COR-L47 (cell line): ENCODE data around the gene AK8.

ENCODE experiments used
- DNase-seq: peaks from one replicate; lab custom pipeline; 2025; lab: John Stamatoyannopoulos, UW

AK8 gene, protein sequence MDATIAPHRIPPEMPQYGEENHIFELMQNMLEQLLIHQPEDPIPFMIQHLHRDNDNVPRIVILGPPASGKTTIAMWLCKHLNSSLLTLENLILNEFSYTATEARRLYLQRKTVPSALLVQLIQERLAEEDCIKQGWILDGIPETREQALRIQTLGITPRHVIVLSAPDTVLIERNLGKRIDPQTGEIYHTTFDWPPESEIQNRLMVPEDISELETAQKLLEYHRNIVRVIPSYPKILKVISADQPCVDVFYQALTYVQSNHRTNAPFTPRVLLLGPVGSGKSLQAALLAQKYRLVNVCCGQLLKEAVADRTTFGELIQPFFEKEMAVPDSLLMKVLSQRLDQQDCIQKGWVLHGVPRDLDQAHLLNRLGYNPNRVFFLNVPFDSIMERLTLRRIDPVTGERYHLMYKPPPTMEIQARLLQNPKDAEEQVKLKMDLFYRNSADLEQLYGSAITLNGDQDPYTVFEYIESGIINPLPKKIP

DNA sequence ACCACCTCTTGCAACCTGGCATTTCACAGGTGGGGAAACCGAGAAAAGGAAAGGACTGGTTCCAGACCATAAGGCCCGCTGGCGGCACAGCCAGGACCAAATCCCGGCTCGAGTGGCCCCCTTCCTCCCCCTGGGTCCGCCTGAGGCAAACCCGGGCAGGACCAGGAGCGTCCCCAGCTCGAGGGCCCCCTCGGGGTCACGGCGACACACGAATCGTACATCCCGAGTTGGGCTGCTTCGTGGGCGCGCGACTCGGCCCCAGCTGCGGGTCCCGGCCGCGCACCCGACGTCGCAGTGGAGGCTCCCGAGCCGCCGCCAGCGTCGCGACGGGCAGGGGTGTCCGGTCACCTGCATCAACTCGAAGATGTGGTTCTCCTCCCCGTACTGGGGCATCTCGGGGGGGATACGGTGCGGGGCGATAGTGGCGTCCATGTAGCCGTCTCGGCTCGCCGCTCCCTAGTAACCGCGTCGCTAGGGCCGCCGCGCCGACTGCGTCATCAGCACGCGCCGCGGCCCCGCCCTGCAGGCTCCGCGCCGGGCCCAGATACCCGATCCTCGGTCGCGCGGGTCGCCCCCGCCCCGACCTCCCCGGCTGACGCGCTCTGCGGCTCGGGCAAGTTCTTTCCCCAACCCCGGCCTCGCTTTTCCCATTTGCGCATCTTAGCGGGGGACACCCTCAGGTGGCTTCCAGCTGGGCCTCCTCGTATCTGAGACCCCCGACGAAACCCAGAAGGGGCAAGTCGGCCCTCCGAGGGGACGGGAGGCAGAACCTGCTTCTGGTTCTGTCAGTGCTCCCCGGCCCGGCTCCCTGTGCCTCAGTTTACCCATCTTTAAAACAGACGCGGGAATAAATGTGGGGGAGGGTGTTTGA is at the start of gene AK8:
Gene AK8 (minus strand): TSS at position 461 of the 871 bp plus-strand sequence. CDS start 29 bp downstream, at position 432.
- peak; percentile 48 for DNase-seq

DNA sequence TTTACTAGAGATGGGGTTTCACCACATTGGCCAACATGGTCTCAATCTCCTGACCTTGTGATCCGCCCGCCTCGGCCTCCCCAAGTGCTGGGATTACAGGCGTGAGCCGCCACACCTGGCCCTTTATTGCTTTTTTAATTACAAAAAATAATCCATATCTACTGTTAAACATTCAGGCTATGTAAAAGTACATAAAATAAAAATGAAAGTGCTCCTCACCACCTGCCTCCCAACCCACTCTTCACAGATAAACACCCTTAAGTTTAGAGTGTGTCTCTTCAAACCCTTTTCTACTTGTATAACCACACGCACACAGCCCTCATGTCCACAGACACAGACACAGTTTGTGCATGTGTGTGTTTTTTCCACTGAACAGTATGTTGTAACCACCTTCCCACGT is 49.6 kb upstream of the AK8 start:
- no peak for DNase-seq

DNA sequence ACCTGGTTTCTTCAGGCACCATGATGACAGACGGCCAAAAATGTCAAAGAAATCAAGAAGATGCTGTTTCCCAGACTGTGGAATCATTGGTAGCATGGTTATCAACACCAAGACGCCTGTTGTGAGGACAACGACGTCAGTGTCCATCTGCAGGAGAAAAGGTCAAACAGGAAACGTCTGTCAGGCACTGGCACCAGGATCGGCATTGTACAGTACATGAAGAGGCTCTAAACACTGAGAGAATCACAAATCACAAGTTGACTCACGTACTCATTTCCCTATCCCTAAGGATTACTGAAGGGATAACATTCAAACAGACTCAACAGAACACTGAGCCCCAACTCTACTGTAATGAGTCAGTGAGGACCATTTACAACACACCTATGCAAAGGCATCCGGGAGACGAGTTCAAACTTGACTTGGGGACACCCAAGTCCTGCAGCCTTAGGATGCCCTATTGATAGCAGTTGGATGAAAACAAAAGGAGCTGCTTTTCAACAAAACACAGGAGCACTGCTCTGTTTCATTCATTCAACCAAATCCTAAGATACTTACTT is 45.3 kb upstream of the AK8 start:
- no peak for DNase-seq

DNA sequence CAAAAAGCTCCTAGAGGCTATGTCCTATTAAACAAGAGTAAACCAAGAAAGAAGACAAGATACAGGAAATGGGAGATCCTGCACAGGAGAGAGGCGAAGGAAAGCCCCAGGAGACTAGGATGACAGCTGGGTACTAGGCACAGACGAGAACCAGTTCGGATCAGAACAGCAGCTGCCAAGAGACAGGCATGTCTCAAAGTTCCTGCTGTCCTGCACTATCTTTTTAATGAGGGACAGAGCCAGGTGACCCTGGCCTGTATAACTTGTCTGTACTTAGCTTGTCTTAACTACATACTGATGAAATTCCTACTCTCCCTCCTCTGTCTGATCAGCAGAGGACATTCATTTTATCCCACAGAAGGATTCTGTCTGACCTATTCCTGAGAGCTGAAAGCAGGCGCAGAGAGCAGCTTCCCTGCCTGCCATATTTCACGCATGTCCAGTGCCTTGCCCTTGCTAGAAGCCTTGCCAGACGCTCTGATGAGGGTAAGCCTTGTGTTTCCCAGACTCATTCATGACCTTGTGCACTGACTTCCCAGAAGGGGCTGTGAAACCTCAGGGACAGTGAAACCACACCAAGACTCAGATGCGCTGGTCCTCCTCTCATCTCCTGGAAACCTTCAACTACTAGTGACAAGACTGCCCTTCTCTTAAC is 41.7 kb upstream of the AK8 start:
- no peak for DNase-seq

DNA sequence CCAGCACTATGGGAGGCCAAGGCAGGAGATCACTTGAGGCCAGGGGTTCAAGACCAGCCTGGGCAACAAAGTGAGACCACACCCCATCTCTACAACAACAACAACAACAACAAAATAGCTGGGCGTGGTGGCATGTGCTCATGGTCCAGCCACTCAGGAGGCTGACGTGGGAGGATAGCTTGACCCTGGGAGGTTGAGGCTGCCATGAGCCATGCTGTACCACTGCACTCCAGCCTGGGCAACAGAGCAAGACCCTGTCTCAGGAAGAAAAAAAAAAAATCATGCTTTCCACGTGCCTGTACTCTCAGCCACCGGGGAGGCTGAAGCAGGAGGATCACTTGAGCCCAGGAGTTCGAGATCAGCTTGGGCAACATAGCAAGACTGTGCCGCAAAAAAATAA is 36.8 kb upstream of the AK8 start:
- no peak for DNase-seq

DNA sequence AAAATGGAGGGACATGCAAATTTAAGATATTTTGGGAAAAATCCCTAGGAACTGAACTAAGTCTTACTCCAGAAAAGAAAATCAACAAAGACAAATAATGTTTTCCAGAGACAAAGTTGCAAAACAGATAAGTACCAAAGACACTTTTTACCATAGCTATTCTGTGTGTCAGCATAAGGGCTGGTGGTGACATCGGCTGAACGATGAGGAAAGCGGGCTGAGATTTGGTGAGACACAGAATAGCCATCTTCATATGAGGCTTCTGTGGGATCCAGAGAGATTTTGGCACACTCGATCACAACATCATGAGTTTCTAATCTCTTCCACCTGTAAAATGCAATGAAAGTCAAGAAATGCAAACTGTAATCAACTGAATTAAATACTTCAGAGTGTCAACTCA is 34.0 kb upstream of the AK8 start:
- DNase-seq, result no peak

DNA sequence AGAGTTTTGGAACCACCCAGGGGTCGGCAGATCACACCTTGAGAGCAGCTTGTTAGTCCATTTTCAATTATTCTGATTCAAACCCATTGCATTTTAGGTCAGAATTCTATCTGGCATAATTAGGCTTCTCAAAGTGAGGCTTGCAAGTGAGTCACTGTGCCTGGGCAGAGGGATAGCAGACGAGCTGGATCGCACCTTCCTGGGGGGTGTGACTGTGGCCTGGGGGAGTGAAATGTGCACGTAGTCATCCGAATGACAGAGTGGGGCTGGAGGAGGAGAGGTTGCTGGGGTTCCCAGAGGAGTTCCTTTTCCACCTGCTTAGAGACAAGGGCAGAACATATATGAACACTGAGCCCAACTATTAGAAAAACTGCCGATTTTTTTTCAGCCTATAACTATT is 32.3 kb upstream of the AK8 start:
- DNase-seq, result no peak

DNA sequence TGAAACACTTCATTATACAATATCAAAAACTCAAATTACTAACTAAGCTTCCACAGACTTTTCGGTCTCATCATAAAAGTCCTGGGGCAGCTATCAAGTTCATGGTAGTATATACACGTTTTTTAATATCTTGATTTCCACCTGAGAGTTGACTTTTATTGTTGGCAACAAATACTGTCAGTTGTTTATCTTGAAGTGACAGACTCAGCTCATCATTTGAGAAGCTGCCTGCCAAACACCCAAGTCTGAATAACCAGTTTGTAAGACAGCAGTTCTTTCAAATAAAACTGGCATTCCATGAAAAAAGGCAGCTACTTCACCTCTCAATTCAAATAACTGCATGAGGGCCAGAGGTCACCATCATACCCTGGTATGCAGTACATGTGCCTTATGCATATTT is 31.2 kb upstream of the AK8 start:
- DNase-seq, result no peak

DNA sequence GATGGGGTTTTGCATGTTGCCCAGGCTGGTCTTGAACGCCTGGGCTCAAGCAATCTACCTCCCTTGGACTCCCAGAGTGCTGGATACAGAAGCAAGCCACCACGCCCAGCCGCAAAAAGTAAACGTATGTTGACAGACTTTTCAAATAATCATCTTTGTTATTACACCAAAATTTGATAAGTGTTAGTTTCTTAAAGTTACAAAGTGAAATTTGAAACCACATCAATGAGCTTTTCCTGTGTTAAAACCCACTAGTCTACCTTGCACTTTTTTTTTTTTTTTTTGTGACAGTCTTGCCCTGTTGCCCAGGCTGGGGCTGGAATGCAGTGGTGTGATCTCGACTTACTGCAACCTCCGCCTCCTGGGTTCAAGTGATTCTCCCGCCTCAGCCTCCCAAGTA is 30.6 kb upstream of the AK8 start:
- no peak for DNase-seq

DNA sequence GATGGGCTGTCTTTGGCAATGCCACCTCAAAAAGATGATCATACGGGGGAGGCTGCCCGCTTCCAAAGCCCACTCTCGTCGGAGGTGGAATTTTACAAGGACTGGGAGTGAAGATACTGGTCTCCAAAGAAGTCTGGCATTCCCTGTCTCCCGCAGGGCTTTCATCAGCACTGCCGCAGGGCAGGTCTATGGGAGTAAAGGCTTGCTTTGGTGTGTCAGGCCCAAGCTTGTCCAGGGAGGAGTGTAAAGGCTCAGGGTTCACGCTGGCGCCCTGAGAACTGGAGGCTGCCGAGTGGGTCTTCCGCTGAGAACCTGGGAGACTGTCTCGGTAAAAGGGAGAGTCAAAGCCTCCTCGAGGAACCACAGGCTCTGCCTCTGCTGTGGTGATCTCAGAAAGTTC is 27.6 kb upstream of the AK8 start:
- no peak for DNase-seq

DNA sequence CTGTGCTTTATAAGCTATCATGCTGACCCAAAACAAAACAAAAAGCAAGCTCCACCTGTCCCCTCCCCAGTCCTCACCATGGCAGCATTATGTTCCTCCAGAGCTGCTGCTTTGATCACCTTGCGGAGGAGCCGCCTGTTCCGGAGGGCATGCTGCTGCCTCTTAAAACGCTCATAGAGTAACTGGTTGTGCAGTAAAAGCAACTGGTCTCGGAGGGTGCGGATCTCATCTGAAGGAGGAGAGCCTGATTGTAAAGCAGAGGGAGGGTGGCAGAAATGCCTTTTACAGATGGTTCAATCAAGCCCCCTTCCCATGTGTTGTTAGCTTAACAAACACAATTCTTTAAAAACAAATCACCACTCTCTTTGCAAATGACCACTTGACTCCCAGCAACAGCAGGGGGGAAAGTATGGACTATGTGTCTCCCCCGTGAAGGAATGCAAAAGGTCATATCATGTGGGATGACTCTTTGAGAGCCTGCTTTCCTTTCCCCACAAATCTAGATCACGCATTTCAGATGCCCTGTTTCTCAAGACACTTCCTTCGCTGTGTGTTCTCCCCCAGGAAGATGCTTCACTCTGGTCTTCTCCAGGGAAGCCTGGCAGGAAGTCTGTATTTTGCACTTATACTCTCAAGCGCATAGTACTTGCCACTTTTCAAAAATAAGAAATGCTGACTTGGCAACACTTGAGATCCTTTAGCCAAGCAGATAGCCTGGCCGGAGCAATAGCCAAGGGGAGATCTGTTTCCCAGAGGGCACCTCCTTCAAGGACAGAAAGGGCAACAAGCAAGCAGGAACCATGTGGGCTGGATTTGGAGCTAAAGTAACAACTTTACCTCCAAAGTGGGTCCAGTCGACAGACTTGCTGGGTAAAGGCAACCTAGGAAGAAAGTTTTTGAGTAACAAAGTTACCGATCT is 25.7 kb upstream of the AK8 start:
- DNase-seq, result no peak

DNA sequence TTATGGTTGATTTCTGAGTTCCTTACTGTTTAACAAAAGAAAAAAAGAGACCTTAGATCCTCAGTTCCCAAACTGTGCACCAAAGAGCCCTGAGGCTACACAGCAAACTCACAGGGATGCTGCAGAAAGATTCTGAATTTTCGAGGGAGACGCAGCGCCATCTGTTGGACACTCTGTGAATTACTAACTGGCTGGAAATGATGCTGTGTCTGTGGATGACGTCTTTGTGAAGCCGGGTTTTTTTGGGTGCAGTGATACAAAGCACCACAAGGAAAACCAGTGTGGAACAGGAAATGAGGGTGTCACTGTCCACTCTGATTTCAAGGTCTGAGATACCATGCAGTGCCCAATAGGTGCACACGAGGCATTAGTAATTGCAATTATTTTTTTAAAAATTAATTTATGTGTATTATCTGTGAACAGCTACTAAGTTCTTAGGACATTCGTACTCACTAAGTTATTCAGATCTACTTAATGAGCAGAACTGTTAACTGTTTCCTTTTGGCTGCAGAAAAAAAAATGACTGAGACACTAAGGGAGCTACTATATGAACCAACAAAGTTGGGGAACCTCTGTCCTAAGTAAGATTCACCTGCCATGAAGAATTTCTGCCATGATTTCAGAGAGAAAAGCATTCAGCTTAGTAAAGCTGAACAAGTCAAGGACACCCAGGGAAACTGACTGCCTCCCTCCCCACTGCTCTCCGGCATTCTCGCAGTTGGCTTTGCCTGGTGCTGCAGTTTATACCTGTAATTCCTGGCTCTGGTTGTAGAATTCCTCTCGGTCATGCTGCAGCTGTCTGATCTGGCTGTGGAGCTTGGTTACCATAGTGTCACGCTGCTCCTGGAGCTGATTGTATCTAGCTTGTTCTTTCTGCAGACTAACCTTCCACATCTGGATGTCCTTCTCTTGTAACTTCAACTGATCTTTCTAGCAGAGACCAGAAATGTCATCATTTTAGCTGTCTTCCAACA is 24.1 kb upstream of the AK8 start:
- peak; percentile 74 for DNase-seq

DNA sequence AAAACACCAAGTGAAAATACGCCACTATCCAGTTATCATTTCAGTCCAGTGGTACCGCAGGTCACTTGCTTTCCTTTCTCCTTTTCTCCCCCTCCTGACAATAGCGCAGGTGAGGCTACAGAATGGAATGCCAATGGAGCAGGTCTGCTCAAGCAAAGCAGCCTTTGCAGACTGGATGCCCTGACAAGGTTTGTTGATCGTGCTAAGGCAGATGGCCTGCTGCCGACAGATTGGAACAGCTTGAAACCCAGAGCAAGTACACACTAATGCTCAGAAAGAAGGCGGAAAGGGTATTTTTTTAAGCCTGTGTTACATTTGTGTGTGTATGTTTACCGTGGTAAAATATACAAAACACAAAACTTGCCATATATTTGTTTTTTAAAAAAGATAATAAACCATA is 20.0 kb upstream of the AK8 start:
- no peak for DNase-seq

DNA sequence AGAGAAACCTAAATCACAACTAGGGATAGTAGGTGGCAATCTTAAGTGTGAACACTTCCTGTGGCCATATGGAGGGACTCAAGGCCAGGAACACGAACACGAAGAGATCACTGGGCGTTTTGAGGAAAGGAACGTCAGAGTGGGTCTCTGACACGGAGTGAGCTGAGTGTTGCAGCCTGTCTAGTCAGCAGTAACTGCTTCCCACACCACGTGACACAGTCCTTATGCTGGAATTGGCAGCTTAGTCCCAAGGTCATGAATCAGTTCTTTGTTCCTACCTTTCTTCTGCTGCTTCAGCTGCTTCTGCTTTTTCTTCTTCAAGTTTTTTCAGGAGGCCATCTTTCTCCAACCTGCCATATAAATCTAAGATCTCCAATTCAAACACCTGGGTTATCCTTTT is 18.8 kb upstream of the AK8 start:
- no peak for DNase-seq

DNA sequence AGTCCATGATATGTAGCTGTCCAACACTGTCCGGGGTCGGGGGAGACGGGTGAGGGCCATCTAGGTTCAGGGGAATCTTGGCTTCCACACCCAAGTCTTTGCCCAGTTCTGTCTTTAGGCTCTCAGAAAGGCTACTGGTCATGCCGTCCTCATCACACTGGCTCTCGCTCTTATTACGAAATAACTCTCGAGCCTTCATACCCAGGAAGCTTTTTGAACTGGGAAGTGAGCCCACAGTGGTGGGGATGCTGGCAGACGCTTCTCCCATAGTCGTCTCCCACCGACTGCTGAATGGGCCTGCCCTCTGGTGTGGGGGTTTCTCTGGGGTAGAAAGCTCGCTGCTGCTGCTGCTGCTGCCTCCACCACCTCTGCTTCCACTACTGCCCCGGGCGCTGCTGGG is 18.2 kb upstream of the AK8 start:
- no peak for DNase-seq

DNA sequence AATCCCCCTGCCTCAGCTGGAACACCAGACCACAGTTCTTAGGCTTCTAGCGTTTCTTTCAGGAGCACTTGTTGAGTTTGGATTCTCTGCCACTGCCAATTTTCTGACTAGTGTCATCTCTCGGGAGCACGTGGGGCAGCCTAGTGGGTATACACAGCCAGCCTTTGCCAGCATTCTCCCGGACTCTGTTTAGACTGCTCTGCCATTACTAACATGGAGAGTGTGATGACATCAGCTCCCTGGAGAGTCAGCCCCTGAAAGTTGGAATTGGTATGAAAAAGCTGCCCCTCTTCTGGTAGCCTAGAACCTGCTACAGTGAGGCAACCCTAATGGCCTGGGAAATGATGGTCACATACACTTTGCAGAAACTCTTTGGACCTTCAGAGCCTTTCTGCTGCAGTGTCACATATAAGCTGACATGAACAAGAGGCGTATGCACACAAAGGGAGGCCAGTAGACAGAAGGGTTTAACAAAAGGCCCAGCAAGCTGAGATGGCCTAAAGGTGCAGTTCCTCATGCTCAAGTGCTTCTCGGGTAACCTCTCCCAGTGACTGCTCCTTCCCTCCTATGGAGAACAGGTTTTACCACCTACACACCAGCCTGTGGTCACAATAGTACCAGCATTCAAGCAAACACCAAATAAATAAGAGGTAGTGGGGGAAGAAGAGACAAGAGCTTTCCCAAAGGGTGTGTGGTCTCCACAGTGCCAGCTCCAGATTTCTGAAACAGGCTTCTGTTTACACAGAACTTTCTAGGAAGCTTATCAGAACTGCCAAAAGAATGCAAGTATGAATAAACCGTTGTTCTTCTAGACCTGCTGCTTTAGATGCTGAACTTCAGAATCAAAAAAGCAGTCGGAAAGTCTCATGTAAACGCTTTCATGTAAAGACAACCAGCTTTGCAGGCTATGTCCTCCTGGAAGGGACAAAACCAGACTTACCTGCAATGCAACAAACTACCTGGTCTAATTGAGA is 17.1 kb upstream of the AK8 start:
- DNase-seq, result no peak

DNA sequence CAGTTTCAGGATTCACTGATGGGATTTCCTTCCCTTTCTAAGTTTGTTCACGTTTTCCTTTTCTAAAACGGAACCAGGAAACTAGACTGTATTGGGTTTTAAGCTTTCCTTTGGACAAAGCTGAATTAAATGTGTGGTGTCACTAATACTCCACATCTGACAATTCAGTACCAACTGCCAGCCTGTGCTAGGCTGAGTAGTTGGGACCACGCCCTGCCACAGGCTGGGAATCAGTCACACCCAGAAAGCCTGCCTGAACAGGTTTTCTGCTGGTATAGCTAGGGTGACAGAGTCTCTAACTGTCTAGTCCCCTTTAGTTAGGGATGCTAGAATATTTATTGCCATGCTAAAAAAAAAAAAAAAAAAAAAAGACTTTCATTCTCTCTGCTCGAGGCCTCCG is 16.3 kb upstream of the AK8 start:
- no peak for DNase-seq

DNA sequence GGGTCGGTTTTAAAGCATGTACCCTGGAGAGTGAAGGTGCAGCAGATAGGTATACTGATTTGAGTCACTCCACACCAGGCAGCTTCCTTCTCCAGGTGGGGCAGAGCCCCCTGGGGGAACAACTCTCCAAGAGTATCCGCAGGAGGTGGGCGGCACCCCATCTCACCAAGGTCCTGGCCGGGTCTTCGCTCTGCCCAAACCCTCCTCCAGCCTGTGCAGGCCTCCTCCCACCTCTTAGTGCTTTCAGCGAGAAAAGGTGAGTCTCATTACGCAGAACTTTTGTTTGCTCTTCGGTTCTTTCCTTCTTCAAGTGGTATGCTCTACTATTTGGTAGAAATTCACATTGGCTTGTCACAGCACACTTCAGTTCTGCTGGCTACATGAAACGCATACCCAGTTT is 14.3 kb upstream of the AK8 start:
- DNase-seq, result no peak

DNA sequence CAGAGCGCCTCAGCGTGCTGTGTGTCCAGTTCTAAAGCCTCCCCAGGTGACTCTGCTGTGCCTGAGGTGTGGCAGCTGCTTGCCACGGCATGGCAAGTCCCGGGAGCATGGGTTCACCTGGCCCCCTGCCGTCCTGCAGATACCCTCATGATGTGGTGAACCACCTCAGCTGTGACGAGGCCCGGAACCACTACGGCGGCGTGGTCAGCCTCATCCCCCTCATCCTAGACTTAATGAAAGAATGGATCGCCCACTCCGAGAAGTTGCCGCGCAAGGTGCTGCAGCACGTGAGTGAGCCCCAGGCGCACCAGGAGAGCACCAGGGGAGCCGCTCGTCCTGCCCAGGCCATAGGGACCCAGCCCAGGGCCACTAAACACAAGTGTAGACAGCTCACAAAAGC is 10.1 kb upstream of the AK8 start:
- no peak for DNase-seq
